GM12891 (cell line): Measurements from ENCODE around the gene EXOC3L2.

Source experiments
- PAX5 ChIP-seq: IDR thresholded peaks from 2 replicates; pipeline ENCODE4 v1.6.1; 2011; ENCODE audit warnings: low read length, moderate library complexity, mild to moderate bottlenecking; ENCODE audit not compliant: insufficient read depth, severe bottlenecking
- POLR2A ChIP-seq: IDR thresholded peaks from 2 replicates; pipeline ENCODE4 v1.6.1; 2011; ENCODE audit warnings: low read depth, low read length, control low read depth
- POLR2AphosphoS5 ChIP-seq: IDR thresholded peaks from 2 replicates; pipeline ENCODE4 v1.6.1; 2011; ENCODE audit warnings: low read depth, low read length, control low read depth
- TAF1 ChIP-seq: IDR thresholded peaks from 2 replicates; pipeline ENCODE4 v1.6.1; 2011; ENCODE audit warnings: low read depth, low read length, control low read depth

DNA sequence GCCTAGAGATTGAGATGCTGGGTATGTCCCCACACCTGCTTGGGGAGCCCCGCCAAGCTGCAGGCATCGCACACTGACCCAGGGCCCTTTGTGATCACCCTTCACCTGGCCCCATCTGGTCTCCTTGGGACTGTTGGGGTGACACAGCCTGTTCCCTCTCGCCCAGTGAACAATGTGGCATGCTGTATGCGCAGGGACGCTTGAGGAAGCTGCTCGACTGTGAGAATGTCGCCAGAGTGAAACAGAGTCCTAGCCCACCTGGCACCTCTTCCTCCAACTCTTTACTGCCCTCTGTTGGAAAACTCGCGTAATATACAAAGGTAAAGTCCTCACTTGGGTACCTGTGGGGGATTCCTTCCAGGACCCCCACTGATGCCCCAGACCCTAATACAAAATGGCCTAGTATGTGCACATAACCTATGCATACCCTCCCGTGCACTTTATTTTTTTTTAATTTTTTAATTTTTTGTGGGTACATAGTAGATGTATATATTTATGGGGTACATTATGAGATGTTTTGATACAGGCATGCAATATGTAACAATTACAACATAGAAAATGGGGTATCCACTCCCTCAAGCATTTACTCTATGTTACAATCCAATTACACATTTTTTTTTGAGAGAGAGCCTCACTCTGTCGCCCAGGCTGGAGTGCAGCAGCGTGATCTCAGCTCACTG lies 57.6 kb downstream of the EXOC3L2 start:
- TF ChIP-seq TAF1: no peak
- no peak for TF ChIP-seq POLR2AphosphoS5
- TF ChIP-seq POLR2A: no peak
- TF ChIP-seq PAX5: no peak
